GM19452 (cell line): ENCODE results near the gene AGO3.

Experiments
- ATAC-seq: cut with Tn5 transposase; IDR thresholded peaks from one replicate; pipeline ENCODE4 v1.9.1; 2021; ENCODE audit not compliant: unreplicated experiment

The AGO3 gene

GRCh38 chr1:36119456-36119855 lies 188.6 kb downstream of the AGO3 start:
- ATAC-seq = no peak
